Left kidney (tissue), 2 donors: ENCODE results near the gene SPTB. TPM values are rescaled to one million over a fixed set of nuclear protein-coding genes. Genes with fewer than 3 reads are reported as not detected.

ENCODE experiments used
- DNase-seq: peaks from one replicate; pipeline ENCODE4 v3.0.0-alpha.2; 2013
- polyA plus RNA-seq: library from polyadenylated mRNA; unstranded; fragments of 120-200 nt; gene quantifications from one replicate; pipeline ENCODE4 v1.2.1, GENCODE V29; 2013; ENCODE audit not compliant: insufficient read length

Gene SPTB
- polyA plus RNA-seq, 1 donor, result 15.4 TPM

- DNase-seq, result no peak
Observed at GRCh38 chr14:64889352-64889751, 9.6 kb upstream of the SPTB start.

GRCh38 chr14:64885559-64885958 is 5.9 kb upstream of the SPTB start:
- DNase-seq, result no peak

GRCh38 chr14:64880221-64881121 is 764 bp upstream of the SPTB start:
- DNase-seq, result peak; percentile 71

- DNase-seq, result peak; percentile 59
Observed at GRCh38 chr14:64878837-64879634, 671 bp downstream of the SPTB start.

GRCh38 chr14:64877846-64878245 is 1.9 kb downstream of the SPTB start:
- no peak for DNase-seq

GRCh38 chr14:64875350-64875749 is 4.4 kb downstream of the SPTB start:
- no peak for DNase-seq

GRCh38 chr14:64873506-64874219 is 6.0 kb downstream of the SPTB start:
- no peak for DNase-seq

GRCh38 chr14:64871344-64871743 is 8.4 kb downstream of the SPTB start:
- DNase-seq, result no peak

- DNase-seq, result no peak
Observed at GRCh38 chr14:64870160-64870559, 9.5 kb downstream of the SPTB start.

GRCh38 chr14:64868841-64869240 is 10.9 kb downstream of the SPTB start:
- no peak for DNase-seq

GRCh38 chr14:64868379-64868778 is 11.3 kb downstream of the SPTB start:
- no peak for DNase-seq

GRCh38 chr14:64867182-64867581 is 12.5 kb downstream of the SPTB start:
- no peak for DNase-seq

- no peak for DNase-seq
Observed at GRCh38 chr14:64865992-64866391, 13.7 kb downstream of the SPTB start.

- no peak for DNase-seq
Observed at GRCh38 chr14:64865109-64865508, 14.6 kb downstream of the SPTB start.

- no peak for DNase-seq
Observed at GRCh38 chr14:64864258-64864657, 15.4 kb downstream of the SPTB start.

- DNase-seq, result no peak
Observed at GRCh38 chr14:64861916-64862315, 17.8 kb downstream of the SPTB start.

- DNase-seq, result no peak
Observed at GRCh38 chr14:64860039-64860438, 19.7 kb downstream of the SPTB start.

- no peak for DNase-seq
Observed at GRCh38 chr14:64857979-64858744, 21.5 kb downstream of the SPTB start.

- no peak for DNase-seq
Observed at GRCh38 chr14:64856529-64857445, 22.9 kb downstream of the SPTB start.

GRCh38 chr14:64855721-64856528 is 23.8 kb downstream of the SPTB start:
- no peak for DNase-seq
